ENCODE measurements around the gene POLR1A.

GRCh38 chr2:86006524-86006923 lies 99.2 kb downstream of the POLR1A start:
- TF ChIP-seq CTCF (IDR thresholded peaks at IDR 0.05) (no peak), ZFX (IDR thresholded peaks at IDR 0.05; ENCODE audit: borderline replicate concordance) (no peak)

All from 22Rv1 (cell line).